ENCODE results near the gene STON2. TPM values are rescaled to one million over a fixed set of nuclear protein-coding genes. Genes with fewer than 3 reads are reported as not detected.
"Not testable (repeated sequence)": the region's sequence is repeated elsewhere in the genome, so short reads cannot be mapped to it uniquely, and the experiment has no call there.

Gene STON2
- total RNA-seq, 8 experiments from 2014 or later = 26.6 to 64.1 (median 42.2) TPM

GRCh38 chr14:81435391-81436295 is 35.5 kb upstream of the STON2 start:
- Histone ChIP-seq H3K27ac (peak overlapping the region; percentile 73 to 75), H3K4me1 (replicated peaks in 1 of 2) (peaks cover 15 to 23% of the 10 kb centered on the region in 2 donors), H3K4me3 (peak overlapping the region; percentile 59 to 84 (median 73))
- WGBS, 10 experiments = 0% methylated on average over 2 to 5 of the region's 73 CpGs; no CpG with 5 or more reads in 5 of the 10 experiments
- peak; percentile 35 to 75 (median 68) for ATAC-seq (replicated peaks in 6 of 8)
- in situ Hi-C loops (cut with MboI; ENCODE audit: low pct_unique_long_range_greater_than_20kb in 2 of 9, low sequenced_read_pairs in 9 of 9, unreplicated experiment in 9 of 9) = loop anchor here in 1 of 9 experiments (25.0 kb wide), 1 partner anchor 148 kb away; no protein-coding TSS in a partner anchor

- Histone ChIP-seq H3K27ac (peak overlapping the region; percentile 73 to 75), H3K4me3 (peak overlapping the region; percentile 59 to 84 (median 73)), H3K4me1 (replicated peaks in 1 of 2) (peaks cover 21 to 28% of the 10 kb centered on the region in 2 donors)
- no peak for ATAC-seq (replicated peaks in 6 of 8)
- in situ Hi-C loops (cut with MboI; ENCODE audit: low pct_unique_long_range_greater_than_20kb in 2 of 9, low sequenced_read_pairs in 9 of 9, unreplicated experiment in 9 of 9) = loop anchor here in 1 of 9 experiments (25.0 kb wide), 1 partner anchor 148 kb away; no protein-coding TSS in a partner anchor
- 0 to 100% (median 0%) methylated on average over 1 to 6 of the region's 6 CpGs; no CpG with 5 or more reads in 1 of the 10 experiments for WGBS, 10 experiments
Measured at GRCh38 chr14:81435048-81435390, 34.9 kb upstream of the STON2 start.

GRCh38 chr14:81434230-81434629 is 34.1 kb upstream of the STON2 start:
- Histone ChIP-seq H3K27ac (no peak overlapping the region), H3K4me1 (replicated peaks in 1 of 2) (peaks cover 27 to 34% of the 10 kb centered on the region in 2 donors), H3K4me3 (peak overlapping the region in 3 of 5 donors; percentile 70 to 84 (median 73))
- in situ Hi-C loops (cut with MboI; ENCODE audit: low pct_unique_long_range_greater_than_20kb in 2 of 9, low sequenced_read_pairs in 9 of 9, unreplicated experiment in 9 of 9) = loop anchor here in 1 of 9 experiments (25.0 kb wide), 1 partner anchor 147 kb away; no protein-coding TSS in a partner anchor
- 10 to 53% (median 26%) methylated on average over 1 to 3 of the region's 4 CpGs; no CpG with 5 or more reads in 6 of the 10 experiments for WGBS, 10 experiments
- ATAC-seq (replicated peaks in 6 of 8) = no peak

- Histone ChIP-seq H3K27ac (no peak overlapping the region), H3K4me1 (replicated peaks in 1 of 2) (peaks cover 27 to 34% of the 10 kb centered on the region in 2 donors), H3K4me3 (no peak overlapping the region)
- 0 to 100% (median 100%) methylated on average over 1 to 2 of the region's 2 CpGs; no CpG with 5 or more reads in 3 of the 10 experiments for WGBS, 10 experiments
- in situ Hi-C loops (cut with MboI; ENCODE audit: low pct_unique_long_range_greater_than_20kb in 2 of 9, low sequenced_read_pairs in 9 of 9, unreplicated experiment in 9 of 9) = loop anchor here in 1 of 9 experiments (25.0 kb wide), 1 partner anchor 146 kb away; no protein-coding TSS in a partner anchor
- ATAC-seq (replicated peaks in 6 of 8) = no peak
Measured at GRCh38 chr14:81433378-81433777, 33.3 kb upstream of the STON2 start.

GRCh38 chr14:81432219-81432661 is 32.1 kb upstream of the STON2 start:
- Histone ChIP-seq H3K4me3 (no peak overlapping the region), H3K4me1 (replicated peaks in 1 of 2) (peaks cover 36 to 45% of the 10 kb centered on the region in 2 donors), H3K27ac (no peak overlapping the region)
- no peak for ATAC-seq (replicated peaks in 6 of 8)
- in situ Hi-C loops (cut with MboI; ENCODE audit: low pct_unique_long_range_greater_than_20kb in 2 of 9, low sequenced_read_pairs in 9 of 9, unreplicated experiment in 9 of 9) = loop anchor here in 1 of 9 experiments (25.0 kb wide), 1 partner anchor 145 kb away; no protein-coding TSS in a partner anchor
- WGBS, 10 experiments = 17 to 100% (median 60%) methylated on average over 1 to 3 of the region's 3 CpGs; no CpG with 5 or more reads in 1 of the 10 experiments

- in situ Hi-C loops (cut with MboI; ENCODE audit: low pct_unique_long_range_greater_than_20kb in 2 of 9, low sequenced_read_pairs in 9 of 9, unreplicated experiment in 9 of 9) = loop anchor here in 1 of 9 experiments (25.0 kb wide), 1 partner anchor 143 kb away; no protein-coding TSS in a partner anchor
- ATAC-seq (replicated peaks in 6 of 8) = peak in 5 of 8 experiments; percentile 33 to 76 (median 42)
- H3K27ac ChIP-seq = peak overlapping the region in 1 of 2 donors; percentile 42
- no peak overlapping the region for H3K4me3 ChIP-seq
- 40 to 100% (median 73%) methylated on average over 1 to 4 of the region's 5 CpGs; no CpG with 5 or more reads in 1 of the 10 experiments for WGBS, 10 experiments
- H3K4me1 ChIP-seq (replicated peaks in 1 of 2) = peaks cover 39 to 48% of the 10 kb centered on the region in 2 donors
Measured at GRCh38 chr14:81430235-81430634, 30.1 kb upstream of the STON2 start.

DNA sequence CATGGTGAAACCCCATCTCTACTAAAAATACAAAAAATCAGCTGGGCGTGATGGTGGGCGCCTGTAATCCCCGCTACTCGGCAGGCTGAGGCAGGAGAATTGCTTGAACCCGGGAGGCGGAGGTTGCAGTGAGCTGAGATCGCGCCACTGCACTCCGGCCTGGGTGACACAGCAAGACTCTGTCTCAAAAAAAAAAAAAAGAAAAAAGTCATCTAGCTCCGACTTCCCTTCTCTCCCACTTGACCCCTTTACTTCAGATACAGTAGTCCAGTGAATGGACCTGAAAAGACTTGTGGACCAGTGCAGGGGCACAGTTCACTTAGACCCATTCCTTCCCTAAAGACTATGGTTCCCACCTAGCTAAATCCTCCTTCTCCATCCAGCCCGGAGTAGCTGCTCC is 29.6 kb upstream of the STON2 start:
- peak overlapping the region in 1 of 2 donors; percentile 42 for H3K27ac ChIP-seq
- H3K4me3 ChIP-seq = not testable (repeated sequence)

GRCh38 chr14:81429028-81429427 is 28.9 kb upstream of the STON2 start:
- 100% methylated on average over 1 of the region's 1 CpG; no CpG with 5 or more reads in 7 of the 10 experiments for WGBS, 10 experiments
- H3K27ac ChIP-seq = no peak overlapping the region
- in situ Hi-C loops (cut with MboI; ENCODE audit: low pct_unique_long_range_greater_than_20kb in 2 of 9, low sequenced_read_pairs in 9 of 9, unreplicated experiment in 9 of 9) = loop anchor here in 1 of 9 experiments (25.0 kb wide), 1 partner anchor 142 kb away; no protein-coding TSS in a partner anchor

More for the DNA sequence above, 29.6 kb upstream of the STON2 start:
- not testable (repeated sequence) for ATAC-seq (replicated peaks in 6 of 8)
- WGBS, 10 experiments = 80 to 100% (median 95%) methylated on average over 1 to 10 of the region's 11 CpGs; no CpG with 5 or more reads in 5 of the 10 experiments
- peaks cover 38 to 46% of the 10 kb centered on the region in 2 donors for H3K4me1 ChIP-seq (replicated peaks in 1 of 2)
- in situ Hi-C loops (cut with MboI; ENCODE audit: low pct_unique_long_range_greater_than_20kb in 2 of 9, low sequenced_read_pairs in 9 of 9, unreplicated experiment in 9 of 9) = loop anchor here in 1 of 9 experiments (25.0 kb wide), 1 partner anchor 142 kb away; no protein-coding TSS in a partner anchor

GRCh38 chr14:81427348-81428058 is 27.4 kb upstream of the STON2 start:
- in situ Hi-C loops (cut with MboI; ENCODE audit: low pct_unique_long_range_greater_than_20kb in 2 of 9, low sequenced_read_pairs in 9 of 9, unreplicated experiment in 9 of 9) = loop anchor here in 1 of 9 experiments (25.0 kb wide), 1 partner anchor 140 kb away; no protein-coding TSS in a partner anchor
- peak; percentile 79 to 98 (median 95) for ATAC-seq (replicated peaks in 6 of 8)
- Histone ChIP-seq H3K4me3 (peak overlapping the region in 1 of 5 donors; percentile 1), H3K27ac (no peak overlapping the region), H3K4me1 (replicated peaks in 1 of 2) (peaks cover 29 to 30% of the 10 kb centered on the region in 2 donors)
- 0 to 100% (median 17%) methylated on average over 1 to 7 of the region's 8 CpGs; no CpG with 5 or more reads in 3 of the 10 experiments for WGBS, 10 experiments

More at GRCh38 chr14:81429028-81429427, 28.9 kb upstream of the STON2 start:
- Histone ChIP-seq H3K4me3 (no peak overlapping the region), H3K4me1 (replicated peaks in 1 of 2) (peaks cover 31 to 39% of the 10 kb centered on the region in 2 donors)
- no peak for ATAC-seq (replicated peaks in 6 of 8)

DNA sequence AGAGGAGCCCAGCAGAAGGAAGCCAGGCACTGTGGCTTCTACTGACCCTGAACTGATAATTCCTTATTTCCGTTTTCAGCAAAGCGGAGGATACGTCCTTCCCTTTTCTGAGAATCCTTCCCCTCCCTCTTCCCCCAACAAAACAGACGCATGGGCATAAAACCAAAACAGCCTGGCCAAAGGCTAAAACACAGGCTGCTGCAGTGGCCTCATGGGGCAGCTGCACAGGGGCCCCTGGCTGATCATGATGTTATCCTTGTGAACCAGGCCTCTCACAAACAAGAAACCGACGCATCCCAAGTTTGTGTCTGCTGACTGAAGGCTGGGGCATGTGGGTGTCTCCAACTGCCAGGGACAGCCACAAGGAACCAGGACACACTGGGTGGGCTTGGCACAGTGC is 23.4 kb upstream of the STON2 start:
- Histone ChIP-seq H3K4me1 (replicated peaks in 1 of 2) (peaks cover 12 to 14% of the 10 kb centered on the region in 2 donors), H3K4me3 (no peak overlapping the region), H3K27ac (no peak overlapping the region)
- 54 to 100% (median 92%) methylated on average over 2 to 6 of the region's 6 CpGs; no CpG with 5 or more reads in 3 of the 10 experiments for WGBS, 10 experiments
- in situ Hi-C loops (cut with MboI; ENCODE audit: low pct_unique_long_range_greater_than_20kb in 2 of 9, low sequenced_read_pairs in 9 of 9, unreplicated experiment in 9 of 9) = no loop called here
- ATAC-seq (replicated peaks in 6 of 8) = no peak

GRCh38 chr14:81418057-81418790 is 18.1 kb upstream of the STON2 start:
- Histone ChIP-seq H3K4me3 (no peak overlapping the region), H3K4me1 (replicated peaks in 1 of 2) (no peaks in the 10 kb centered on the region), H3K27ac (no peak overlapping the region)
- 27 to 100% (median 89%) methylated on average over 1 to 3 of the region's 3 CpGs; no CpG with 5 or more reads in 3 of the 10 experiments for WGBS, 10 experiments
- ATAC-seq (replicated peaks in 6 of 8) = no peak
- in situ Hi-C loops (cut with MboI; ENCODE audit: low pct_unique_long_range_greater_than_20kb in 2 of 9, low sequenced_read_pairs in 9 of 9, unreplicated experiment in 9 of 9) = no loop called here

All from motor neuron (in vitro differentiated cells).